NCI-H2196 treated with DMSO at 0.1 percent for 48 hours (cell line): Measurements from ENCODE around the gene FAM222B.
"Not testable (repeated sequence)": the region's sequence is repeated elsewhere in the genome, so short reads cannot be mapped to it uniquely, and the experiment has no call there.

ENCODE experiments used
- DNase-seq: peaks from one replicate; lab custom pipeline; 2025; ENCODE audit not compliant: unreplicated experiment; lab: John Stamatoyannopoulos, UW

Gene FAM222B

DNA sequence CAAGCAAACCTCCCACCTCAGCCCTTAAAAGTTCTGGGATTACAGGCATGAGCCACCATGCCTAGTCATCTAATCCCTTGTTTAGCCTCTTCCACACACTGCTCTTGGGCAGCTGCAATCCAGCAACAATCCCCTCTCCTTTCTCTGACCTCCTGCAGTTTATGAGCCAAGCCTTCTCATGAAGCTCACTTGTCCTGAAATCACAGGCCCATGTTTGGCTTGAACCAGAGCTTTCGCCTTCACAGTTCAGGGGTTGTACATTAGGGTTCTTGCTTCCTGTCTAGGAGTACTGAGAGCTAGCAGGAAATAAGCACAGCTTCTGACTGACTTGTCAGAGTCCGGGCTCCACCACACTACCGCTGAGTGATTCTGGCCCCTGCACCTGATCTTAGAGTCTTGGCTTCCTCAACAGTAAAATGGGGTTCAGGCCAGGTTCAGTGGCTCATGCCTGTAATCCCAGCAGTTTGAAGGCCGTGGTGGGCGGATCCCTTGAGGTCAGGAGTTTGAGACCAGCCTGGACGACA is 28.5 kb upstream of the FAM222B start:
- no peak for DNase-seq

DNA sequence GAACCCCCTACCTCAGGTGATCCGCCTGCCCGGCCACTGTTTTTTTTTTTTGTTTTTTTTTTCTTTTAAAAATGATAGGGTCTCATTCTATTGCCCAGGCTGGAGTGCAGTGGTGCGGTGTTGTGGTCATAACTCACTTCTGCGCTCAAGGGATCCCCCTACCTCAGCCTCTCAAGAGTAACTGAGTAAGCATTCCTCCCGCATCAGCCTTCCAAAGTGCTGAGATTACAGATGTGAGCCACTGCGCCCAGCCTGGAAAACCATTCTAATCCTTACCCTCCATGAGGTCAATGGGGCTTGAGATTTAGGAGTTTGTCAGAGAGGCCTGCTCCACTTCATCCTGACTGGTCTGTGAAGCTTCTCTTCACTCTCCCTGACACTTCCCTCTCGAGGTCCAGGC is 24.7 kb upstream of the FAM222B start:
- no peak for DNase-seq

DNA sequence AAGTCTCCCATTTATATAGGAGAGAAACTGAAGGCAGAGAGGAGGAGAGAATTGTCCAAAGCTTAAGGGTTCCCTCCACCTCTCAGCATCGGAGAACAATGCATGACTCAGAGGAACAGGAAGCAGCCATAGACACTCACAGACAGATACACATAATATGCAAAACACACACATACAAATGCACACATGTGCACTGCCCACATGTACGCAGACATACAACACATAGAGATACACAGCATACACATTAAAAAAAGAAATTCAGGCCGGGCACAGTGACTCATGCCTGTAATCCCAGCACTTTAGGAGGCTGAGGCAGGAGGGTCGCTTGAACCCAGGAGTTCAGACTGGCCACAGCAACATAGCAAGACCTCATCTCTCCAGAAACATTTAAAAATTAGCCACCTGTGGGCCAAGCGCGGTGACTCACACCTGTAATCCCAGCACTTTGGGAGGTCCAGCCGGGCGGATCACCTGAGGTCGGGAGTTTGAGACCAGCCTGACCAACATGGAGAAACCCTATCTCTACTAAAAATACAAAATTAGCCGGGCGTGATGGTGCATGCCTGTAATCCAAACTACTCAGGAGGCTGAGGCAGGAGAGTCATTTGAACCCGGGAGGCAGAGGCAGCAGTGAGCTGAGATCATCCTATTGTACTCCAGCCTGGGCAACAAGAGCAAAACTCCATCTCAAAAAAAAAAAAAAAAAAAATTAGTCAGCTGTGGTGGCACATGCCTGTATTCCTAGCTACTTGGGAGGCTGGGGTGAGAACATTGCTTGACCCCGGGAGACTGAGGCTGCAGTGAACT is 23.6 kb upstream of the FAM222B start:
- DNase-seq, result no peak

DNA sequence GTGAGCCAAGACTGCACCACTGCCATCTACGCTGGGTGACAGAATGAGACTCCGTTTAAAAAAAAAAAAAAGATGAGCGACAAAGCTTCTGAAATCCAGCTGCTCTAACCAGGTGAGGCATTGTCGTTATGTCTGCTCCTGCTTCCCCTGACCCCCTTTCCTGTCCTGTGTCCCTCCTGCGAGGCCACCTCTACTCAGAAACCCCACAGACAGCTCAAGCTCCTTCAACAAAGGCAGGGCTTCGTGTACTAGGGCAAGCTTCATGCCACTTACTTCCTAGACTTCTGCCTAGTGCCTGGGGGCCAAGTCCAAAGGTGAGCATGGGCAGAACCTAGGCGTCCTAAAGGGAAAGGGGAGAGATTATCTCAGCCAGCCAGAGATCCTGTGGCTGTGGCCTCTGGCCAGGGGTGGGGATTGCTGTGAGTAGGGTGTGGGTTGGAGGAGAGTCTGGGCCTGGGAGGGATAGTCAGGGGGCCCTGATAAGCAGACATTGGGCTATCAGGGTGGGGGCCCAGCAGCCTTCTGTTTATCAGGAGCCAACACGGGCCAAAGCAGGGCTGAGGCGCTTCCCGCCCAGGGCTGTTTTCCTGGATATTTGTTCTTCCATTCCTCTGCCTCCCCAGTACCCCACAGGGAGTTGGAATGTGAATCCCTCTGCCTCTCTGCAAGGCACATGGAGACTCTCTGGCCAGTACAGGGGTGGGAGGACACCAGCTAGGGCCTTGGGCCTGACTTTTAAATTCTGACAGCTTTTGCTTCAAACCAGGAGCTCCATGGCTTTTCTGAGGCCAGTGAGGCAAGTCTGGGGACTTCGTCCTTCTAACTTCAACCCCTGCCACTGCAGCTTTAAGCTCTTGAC is 22.6 kb upstream of the FAM222B start:
- DNase-seq, result no peak

DNA sequence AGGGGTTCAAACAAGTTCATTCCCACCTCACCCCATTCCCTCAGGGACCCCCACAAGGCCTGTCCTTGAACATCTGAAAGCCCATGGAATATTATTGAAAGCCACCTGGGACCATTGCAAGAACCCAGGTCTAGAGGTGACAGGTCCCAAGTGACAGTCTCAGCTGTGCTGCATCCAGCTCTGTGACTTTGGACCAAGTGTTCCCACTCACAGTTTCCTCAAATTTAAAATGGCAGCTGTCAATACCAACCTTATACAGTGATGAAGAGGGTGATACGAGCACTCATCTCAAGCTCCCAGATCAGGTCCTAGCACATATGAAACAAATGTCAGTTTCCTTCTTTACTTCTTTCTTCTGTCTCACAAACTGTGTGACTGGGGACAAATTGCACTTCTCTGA is 21.4 kb upstream of the FAM222B start:
- DNase-seq, result no peak

DNA sequence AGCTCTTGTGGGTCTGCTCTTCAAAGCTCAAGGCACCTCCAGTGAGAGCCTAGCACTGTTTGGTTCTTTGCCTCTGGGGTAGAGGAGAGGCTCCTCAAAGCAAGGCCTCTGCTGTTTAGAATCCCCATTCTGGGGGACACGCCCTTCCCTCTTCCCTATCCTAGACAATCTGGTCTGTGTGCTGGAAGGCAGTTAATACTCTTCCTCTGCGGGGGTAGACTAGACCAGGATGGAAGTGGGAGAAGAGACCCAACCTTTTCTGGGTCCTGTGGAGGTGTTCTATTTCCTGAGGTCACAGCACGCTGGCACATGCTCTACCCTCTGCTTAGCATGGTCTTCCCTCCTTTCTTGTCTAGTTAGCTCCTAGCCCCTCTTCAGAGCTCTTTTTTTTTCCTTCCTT is 20.0 kb upstream of the FAM222B start:
- no peak for DNase-seq

DNA sequence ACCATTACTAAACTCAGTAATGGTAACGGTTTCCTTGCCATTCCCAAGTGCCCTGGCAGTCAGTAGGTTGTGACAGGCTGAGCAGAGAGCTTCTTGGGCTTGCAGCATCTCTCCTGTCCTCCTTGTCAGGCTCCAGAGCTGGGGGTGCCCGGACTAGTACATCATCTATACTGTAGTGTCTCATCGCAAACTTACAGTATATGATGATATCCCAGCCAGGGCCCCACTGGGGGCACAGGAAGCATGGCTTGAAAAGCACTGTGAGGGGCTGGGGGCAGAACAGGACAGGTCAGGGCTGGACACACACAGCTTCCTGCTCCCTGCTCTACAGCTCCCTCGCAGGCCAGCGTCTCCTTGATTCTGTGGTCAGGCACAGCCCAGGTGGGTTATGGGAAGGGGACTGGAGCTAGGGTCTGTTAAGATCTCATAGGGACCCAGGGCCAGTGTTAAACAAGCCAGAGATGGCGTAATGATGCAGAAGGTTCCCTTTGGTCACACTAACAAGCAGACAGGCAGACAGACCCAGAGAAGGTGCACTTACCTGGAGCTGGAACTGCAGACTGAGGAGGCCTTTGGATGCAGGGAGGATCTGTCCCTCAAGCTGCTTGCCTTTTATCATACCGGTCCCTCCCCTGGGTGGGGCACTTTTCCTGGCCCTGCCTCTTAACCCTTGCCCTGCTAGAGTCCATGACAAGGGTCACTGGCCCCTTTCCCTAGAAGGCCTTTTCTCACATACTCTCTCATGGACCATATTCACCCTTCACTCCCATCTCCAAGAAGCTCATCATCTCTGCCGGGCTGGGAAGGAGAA is 19.0 kb upstream of the FAM222B start:
- no peak for DNase-seq

DNA sequence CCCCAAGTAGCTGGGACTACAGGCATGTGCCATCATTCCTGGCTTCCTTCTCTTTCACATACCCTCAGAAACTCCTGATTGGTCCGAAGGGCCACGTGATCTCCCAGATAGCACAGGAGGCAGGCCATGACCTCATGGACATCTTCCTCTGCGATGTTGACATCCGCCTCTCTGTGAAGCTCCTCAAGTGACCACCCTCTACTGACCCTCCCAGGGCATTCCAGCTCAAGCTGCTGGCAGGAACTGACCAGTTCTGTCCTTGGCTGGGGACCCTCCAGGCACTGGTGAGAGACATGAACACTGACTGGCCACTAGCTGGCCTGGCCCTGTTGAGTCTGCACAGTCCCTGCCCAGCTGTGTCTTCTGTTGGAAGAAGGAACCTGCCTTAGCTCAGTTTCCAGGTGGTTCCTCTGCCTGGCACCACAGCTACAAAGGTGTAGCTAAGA is 17.8 kb upstream of the FAM222B start:
- no peak for DNase-seq

DNA sequence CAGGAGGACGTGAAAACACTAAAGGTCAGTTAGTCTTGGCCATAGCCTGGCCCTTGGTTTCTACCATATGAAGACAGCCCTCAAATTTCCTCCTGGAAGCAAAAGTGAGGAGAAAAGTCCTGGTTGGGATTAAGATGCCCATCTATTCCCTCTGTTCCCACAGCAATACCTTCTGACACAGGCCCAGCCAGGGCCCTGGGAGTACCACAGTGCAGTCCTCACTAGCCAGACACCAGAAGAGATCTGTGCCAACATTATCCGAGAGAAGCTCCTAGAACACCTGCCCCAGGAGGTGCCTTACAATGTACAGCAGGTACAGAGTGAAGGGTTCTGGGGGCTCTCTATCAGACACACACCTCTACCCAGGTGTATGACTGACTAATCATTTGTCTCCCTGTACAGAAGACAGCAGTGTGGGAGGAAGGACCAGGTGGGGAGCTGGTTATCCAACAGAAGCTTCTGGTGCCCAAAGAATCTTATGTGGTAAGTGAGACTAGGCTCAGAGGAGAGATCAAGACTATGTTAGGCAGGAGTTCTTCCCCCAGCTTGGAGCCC is 16.3 kb upstream of the FAM222B start:
- DNase-seq, result no peak

DNA sequence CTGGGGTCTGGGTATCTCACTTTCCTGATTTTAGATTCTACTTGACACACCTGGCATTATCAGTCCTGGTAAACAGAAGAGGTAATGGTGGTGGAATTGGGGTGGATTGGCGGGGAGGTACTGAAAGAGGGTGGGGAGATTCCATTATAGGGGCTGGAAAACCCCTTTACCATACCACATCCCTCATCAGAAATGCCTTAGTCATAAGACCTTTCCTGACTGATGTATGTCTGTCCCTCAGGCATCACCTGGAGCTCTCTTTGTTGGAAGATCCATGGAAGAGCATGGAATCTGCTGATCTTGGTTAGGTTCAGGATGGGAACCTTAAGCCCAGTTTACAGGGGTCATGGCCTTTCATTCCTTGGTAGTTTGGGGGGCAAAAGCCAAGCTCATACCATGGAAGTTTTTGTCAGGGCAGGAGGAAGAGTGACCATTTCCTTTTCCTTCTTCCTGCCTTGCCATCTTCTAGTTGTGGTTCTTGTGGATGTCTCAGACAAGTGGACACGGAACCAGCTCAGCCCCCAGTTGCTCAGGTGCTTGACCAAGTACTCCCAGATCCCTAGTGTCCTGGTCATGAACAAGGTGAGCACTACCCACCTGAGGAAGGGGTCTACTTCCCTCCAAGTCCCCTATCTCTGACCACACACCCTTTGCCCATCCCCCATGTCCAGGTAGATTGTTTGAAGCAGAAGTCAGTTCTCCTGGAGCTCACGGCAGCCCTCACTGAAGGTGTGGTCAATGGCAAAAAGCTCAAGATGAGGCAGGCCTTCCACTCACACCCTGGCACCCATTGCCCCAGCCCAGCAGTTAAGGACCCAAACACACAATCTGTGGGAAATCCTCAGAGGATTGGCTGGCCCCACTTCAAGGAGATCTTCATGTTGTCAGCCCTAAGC is 15.6 kb upstream of the FAM222B start:
- DNase-seq, result no peak

DNA sequence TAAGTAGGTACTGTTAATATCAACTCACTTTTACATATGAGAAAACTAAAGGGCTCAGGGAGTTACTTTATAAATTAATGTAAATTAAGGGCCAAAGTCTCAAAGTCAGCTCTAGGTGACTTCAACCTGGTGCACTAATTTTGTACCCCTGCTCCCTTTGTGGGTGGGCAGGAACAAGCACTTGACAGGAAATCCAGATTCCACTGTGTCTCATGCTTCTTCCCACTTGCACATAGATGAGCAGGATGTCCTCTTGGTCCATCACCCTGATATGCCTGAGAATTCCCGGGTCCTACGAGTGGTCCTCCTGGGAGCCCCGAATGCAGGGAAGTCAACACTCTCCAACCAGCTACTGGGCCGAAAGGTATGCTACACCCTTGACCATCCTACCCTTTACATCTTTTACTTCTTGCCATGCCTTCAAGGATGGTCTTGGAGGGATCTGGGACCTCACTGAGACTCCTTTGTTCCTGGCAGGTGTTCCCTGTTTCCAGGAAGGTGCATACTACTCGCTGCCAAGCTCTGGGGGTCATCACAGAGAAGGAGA is 13.5 kb upstream of the FAM222B start:
- DNase-seq, result no peak

DNA sequence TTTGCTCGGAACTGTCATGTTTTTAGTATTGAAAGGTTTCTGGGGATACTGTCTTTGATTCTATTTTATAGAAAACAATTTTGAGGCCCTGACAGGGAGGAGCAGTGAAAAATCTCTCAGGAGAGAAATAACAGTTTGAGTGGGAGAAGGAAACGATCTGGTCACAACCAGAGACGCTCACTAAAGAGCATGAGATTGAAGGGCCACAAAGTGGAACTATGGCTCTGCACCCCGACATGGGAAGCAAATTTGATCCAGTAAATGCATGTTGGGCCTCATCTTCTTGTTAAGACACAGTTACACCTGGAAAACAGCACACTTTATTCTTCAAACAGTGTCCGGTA is 12.7 kb upstream of the FAM222B start:
- no peak for DNase-seq

DNA sequence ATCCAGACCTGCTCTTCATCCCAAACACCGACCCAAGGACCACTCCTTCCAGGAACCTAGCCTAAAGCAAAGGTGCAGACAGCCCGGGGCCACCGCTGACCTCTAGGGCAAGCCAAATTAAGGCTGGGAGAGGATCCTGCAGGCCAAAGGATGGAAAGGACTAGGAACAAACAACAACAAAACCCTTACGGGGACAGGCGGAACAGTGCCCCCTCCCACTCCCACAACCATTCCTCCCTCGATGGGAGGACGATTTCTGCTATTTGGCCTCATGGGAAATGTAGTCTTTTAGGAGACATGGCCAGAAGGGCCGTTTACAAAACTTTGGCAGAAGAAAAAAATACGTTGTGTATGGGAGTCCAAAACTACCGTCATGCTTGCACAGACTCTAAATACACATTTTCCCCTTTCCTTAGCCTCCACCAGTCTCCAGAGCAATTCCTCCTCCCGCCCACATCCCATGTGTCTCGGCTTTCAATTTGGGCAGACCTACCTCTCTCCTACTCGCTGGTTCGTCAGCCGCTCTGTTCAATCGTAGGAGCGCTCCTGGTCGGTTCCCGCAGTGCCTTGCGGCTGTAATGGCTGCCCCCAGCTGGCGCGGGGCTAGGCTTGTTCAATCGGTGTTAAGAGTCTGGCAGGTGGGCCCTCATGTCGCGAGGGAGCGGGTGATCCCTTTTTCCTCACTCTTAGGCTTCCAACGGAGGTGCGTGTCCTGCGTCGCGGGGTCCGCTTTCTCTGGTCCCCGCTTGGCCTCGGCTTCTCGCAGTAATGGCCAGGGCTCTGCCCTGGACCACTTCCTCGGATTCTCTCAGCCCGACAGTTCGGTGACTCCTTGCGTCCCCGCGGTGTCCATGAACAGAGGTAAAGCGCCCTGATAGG is 12.1 kb upstream of the FAM222B start, which contains the start of gene ERAL1:
ERAL1 (plus strand) TSS at position 560 of the 879 bp plus-strand sequence; CDS start at position 579, 19 bp downstream.
- peak; percentile 53 for DNase-seq

DNA sequence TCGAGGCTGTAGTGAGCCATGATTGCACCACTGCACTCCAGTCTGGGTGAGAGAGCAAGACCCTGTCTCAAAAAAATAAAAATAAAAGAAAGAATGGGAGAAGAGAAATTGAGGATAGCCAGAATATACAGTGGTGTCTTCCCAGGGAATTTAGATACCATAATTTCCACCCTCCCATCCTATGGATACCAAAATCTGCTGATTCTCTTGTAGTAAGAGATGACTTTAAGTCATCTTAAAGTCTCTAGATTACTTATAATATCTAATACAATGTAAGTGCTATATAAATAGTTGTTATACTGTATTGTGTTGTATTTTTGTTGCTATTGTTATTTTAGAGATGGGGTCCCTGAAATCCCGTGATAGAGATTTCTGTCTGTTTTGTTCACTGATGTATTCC is 10.7 kb upstream of the FAM222B start:
- no peak for DNase-seq

DNA sequence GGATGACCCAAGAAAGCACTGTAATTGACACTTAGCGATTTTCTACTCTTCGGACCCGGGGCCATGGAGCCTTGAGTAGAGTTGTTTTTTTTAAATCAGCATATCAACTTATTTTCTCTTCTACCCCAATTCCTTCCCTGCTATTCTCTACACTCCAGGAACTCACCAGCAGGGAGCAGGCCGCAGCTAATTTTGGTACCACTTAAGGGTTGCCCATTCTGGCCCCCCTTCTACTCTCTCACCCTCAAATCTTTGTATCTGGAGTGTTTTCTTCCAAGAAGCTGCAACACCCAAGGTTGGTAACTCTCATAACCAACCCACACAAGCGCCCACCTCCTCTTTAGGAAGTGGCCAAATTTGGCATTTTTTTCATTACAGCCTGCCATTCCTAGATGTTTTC is 6.7 kb upstream of the FAM222B start:
- no peak for DNase-seq

DNA sequence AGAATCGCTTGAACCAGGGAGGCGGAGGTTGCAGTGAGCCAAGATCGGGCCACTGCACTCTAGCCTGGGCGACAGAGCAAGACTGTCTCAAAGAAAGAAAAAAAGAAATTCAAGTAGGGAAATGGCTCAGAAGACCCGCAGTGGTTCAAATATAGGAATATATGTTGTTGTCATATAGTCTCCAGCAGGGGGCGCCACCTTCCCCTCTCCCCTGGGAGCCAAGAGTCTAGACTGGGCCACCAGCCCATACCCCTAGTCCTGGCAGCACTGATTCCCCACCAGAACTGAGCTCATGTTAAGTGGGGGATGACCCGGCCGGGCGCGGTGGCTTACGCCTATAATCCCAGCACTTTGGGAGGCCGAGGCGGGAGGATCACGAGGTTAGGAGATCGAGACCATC is 6.1 kb upstream of the FAM222B start:
- not testable (repeated sequence) for DNase-seq

DNA sequence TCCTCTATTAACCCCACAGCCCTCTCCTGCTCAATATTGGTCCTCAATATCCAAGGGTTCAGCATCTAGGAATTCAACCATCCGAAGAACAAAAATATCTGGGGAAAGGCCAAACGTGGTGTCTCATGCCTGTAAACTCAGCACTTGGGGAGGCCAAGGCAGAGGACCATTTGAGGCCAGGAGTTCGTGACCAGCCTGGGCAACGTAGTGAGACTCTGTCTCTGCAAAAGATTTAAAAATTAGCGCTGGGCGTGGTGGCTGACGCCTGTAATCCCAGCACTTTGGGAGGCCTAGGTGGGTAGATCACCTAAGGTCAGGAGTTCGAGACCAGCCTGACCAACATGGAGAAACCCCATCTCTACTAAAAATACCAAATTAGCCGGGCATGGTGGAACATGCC is 4.1 kb upstream of the FAM222B start:
- not testable (repeated sequence) for DNase-seq

DNA sequence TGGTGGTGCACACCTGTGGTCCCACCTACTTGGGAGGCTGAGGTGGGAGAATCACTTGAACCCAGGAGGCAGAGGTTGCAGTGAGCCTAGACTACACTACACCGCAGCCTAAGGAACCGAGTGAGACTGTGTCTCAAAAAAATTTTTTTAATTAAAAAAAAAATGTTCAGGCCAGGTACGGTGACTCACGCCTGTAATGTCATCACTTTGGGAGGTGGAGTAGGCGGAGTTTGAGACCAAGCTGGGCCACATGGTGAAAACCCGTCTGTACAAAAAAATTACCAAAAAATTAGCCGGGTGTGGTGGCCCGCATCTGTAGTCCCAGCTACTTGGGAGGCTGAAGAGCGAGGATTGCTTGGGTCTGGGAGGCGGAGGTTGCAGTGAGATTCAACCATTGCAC is 3.6 kb upstream of the FAM222B start:
- no peak for DNase-seq

DNA sequence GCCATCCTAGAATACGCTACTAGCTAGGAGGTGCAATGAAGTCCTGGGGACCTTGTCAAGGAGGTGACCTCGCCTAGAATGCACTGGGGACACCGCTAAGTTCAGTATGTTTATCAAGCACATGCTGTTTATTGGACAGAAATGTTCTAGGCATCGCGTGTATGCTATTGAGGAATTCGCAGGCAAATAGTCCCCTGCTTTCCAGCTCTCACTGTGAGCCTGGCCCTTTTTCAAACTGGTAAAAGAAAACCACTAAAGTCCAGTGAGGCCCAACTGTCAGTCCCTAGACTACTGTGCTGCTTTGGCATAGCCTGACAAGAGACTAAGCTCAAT is 1.2 kb upstream of the FAM222B start:
- DNase-seq, result no peak
